Endodermal cell (in vitro differentiated cells): Measurements from ENCODE around the gene CDH4. TPM values are rescaled to one million over a fixed set of nuclear protein-coding genes. Genes with fewer than 3 reads are reported as not detected.

ENCODE experiments used
- DNase-seq: peaks from one replicate; pipeline ENCODE4 v3.0.0-alpha.2; 2017
- H3K27ac ChIP-seq: 2 replicates; pipeline ENCODE4 v1.5.1; 2013; ENCODE audit warnings: mild to moderate bottlenecking, low read depth, low read length, moderate library complexity
- H3K27me3 ChIP-seq: 2 replicates; pipeline ENCODE4 v1.6.1; 2013; ENCODE audit warnings: mild to moderate bottlenecking, low read length, moderate library complexity; ENCODE audit not compliant: insufficient read depth, control insufficient read depth, poor library complexity, severe bottlenecking
- H3K36me3 ChIP-seq: 2 replicates; pipeline ENCODE4 v1.7.0; 2013; ENCODE audit warnings: mild to moderate bottlenecking, low read length, moderate library complexity; ENCODE audit not compliant: control insufficient read depth, insufficient read depth
- H3K4me1 ChIP-seq: one replicate; pipeline ENCODE4 v1.7.0; 2013; ENCODE audit warnings: low read length; ENCODE audit not compliant: control insufficient read depth, insufficient read depth
- H3K4me3 ChIP-seq: 2 replicates; pipeline ENCODE4 v1.5.1; 2013; ENCODE audit warnings: mild to moderate bottlenecking, low read length, moderate library complexity
- H3K9ac ChIP-seq: 2 replicates; pipeline ENCODE4 v1.6.1; 2013; ENCODE audit warnings: mild to moderate bottlenecking, low read length, moderate library complexity; ENCODE audit not compliant: poor library complexity, severe bottlenecking; ENCODE audit errors: extremely low read depth
- H3K9me3 ChIP-seq: 2 replicates; pipeline ENCODE4 v1.6.1; 2013; ENCODE audit warnings: mild to moderate bottlenecking, low read length, moderate library complexity; ENCODE audit not compliant: control insufficient read depth
- H3K27ac Mint-ChIP-seq: 2 replicates; pipeline ENCODE4 v1.8.0; 2020; ENCODE audit warnings: mixed read lengths
- H3K27me3 Mint-ChIP-seq: 2 replicates; pipeline ENCODE4 v1.8.0; 2021; ENCODE audit warnings: mild to moderate bottlenecking, mixed read lengths; ENCODE audit not compliant: insufficient read depth
- H3K36me3 Mint-ChIP-seq: 2 replicates; pipeline ENCODE4 v1.8.0; 2020; ENCODE audit warnings: low read depth, mixed read lengths
- H3K4me1 Mint-ChIP-seq: 2 replicates; pipeline ENCODE4 v1.8.0; 2020; ENCODE audit warnings: mixed read lengths
- H3K4me3 Mint-ChIP-seq: 2 replicates; pipeline ENCODE4 v1.8.0; 2020; ENCODE audit warnings: mild to moderate bottlenecking, moderate library complexity, mixed read lengths
- H3K9me3 Mint-ChIP-seq: 2 replicates; pipeline ENCODE4 v1.8.0; 2020; ENCODE audit warnings: mild to moderate bottlenecking, mixed read lengths
- WGBS, 2 experiments: methylation state at CpG; one replicate each; pipeline versions ENCODE4 v1.1.5 to v1.1.7; 2013; ENCODE audit warnings: missing lambda C conversion rate in 2 of 2, mixed read lengths in 1 of 2; ENCODE audit not compliant: insufficient coverage in 1 of 2, insufficient read length in 1 of 2; 5-methylcytosine and 5-hydroxymethylcytosine counted together
- total RNA-seq, 2 donors: library from RNA; stranded (reverse); fragmentation: NEBNext Ultra II Directional in 1 of 2; extraction: Animal tissue kit (Norgen Biotek cat#: 25700) in 1 of 2; gene quantifications; 2 replicates in 1 of 2; 3 replicates in 1 of 2; pipeline ENCODE4 v1.2.1, GENCODE V29; 2021
- TF ChIP-seq, protein P1 (sequence below): fragments of 200-600 bp; sonication (generic); conservative IDR thresholded peaks from 2 replicates; pipeline ENCODE4 v1.5.0; 2021; ENCODE audit warnings: antibody characterized with exemption, mild to moderate bottlenecking

Gene CDH4
- total RNA-seq, 2 donors from 2014 or later = 1.8 to 5.8 TPM

DNA sequence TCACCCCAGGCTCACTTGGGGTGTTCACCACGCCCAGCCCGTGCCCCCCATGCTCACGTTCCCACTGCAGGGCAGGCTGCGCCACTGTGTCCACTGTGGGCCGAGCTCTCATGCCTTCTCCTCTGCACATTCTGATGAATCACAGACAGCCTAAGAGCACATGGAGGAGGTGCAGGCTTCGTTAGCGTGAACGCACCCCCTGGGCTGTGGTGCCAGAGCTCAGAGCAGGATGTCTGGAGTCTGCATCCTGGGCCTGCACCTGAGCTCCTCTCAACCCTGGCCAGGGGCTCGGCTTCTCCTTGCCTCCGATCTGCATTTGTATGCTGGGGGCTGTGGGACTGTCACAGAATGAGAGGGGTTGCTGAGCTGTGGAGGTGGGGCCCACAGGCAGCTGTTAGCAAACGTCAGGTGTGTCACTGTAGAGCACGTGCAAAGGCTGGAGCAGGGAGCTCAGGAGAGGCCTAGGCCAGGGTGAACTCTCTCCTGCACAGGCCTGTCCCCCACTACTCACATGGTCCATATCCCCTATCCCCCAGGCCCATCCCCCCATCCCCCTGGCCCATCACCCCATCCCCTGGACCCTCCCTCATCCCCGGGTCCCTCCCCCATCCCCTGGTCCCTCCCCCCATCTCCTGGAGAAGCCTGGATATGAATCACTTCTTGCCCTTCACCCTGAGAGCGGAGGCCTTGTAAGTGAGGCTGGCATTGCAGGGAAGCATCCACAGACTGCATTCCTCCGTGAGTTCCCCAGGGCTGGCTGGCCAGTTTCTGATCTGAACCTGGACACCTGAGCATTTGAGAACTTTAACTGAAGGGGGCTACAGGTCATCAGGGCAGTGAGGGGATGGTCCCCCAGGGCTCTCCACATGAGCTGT is 504.1 kb downstream of the CDH4 start:
- Histone ChIP-seq H3K9me3 (peaks cover 2% of the 10 kb centered on the region), H3K27ac (no peak overlapping the region), H3K27me3 (no peaks in the 10 kb centered on the region), H3K4me3 (no peak overlapping the region), H3K9ac (no peak overlapping the region), H3K36me3 (no peaks in the 10 kb centered on the region), H3K4me1 (no peaks in the 10 kb centered on the region)
- H3K4me3 Mint-ChIP-seq = no peak overlapping the region
- H3K27me3 Mint-ChIP-seq = peaks cover 2% of the 10 kb centered on the region
- peaks cover 8% of the 10 kb centered on the region for H3K4me1 Mint-ChIP-seq
- H3K9me3 Mint-ChIP-seq = peaks cover 8% of the 10 kb centered on the region
- H3K36me3 Mint-ChIP-seq = no peaks in the 10 kb centered on the region
- DNase-seq = no peak
- WGBS, 2 experiments = 90 to 95% methylated on average over 12 to 15 of the region's 15 CpGs
- TF ChIP-seq, protein P1, sequence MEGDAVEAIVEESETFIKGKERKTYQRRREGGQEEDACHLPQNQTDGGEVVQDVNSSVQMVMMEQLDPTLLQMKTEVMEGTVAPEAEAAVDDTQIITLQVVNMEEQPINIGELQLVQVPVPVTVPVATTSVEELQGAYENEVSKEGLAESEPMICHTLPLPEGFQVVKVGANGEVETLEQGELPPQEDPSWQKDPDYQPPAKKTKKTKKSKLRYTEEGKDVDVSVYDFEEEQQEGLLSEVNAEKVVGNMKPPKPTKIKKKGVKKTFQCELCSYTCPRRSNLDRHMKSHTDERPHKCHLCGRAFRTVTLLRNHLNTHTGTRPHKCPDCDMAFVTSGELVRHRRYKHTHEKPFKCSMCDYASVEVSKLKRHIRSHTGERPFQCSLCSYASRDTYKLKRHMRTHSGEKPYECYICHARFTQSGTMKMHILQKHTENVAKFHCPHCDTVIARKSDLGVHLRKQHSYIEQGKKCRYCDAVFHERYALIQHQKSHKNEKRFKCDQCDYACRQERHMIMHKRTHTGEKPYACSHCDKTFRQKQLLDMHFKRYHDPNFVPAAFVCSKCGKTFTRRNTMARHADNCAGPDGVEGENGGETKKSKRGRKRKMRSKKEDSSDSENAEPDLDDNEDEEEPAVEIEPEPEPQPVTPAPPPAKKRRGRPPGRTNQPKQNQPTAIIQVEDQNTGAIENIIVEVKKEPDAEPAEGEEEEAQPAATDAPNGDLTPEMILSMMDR = no peak
- H3K27ac Mint-ChIP-seq = no peak overlapping the region

GRCh38 chr20:61756966-61757677 is 505.1 kb downstream of the CDH4 start:
- Mint-ChIP-seq H3K4me1 (peaks cover 8% of the 10 kb centered on the region), H3K27ac (no peak overlapping the region), H3K36me3 (no peaks in the 10 kb centered on the region), H3K27me3 (peaks cover 4% of the 10 kb centered on the region), H3K4me3 (no peak overlapping the region), H3K9me3 (peaks cover 1% of the 10 kb centered on the region)
- Histone ChIP-seq H3K9me3 (no peaks in the 10 kb centered on the region), H3K27me3 (no peaks in the 10 kb centered on the region), H3K27ac (no peak overlapping the region), H3K4me1 (no peaks in the 10 kb centered on the region), H3K36me3 (no peaks in the 10 kb centered on the region), H3K4me3 (no peak overlapping the region), H3K9ac (no peak overlapping the region)
- no peak for DNase-seq
- 89 to 92% methylated on average over 15 to 18 of the region's 18 CpGs for WGBS, 2 experiments
- TF ChIP-seq, protein P1 = no peak

GRCh38 chr20:61757678-61758563 is 505.9 kb downstream of the CDH4 start:
- Histone ChIP-seq H3K4me3 (no peak overlapping the region), H3K27ac (no peak overlapping the region), H3K9me3 (no peaks in the 10 kb centered on the region), H3K4me1 (no peaks in the 10 kb centered on the region), H3K27me3 (no peaks in the 10 kb centered on the region), H3K9ac (no peak overlapping the region), H3K36me3 (no peaks in the 10 kb centered on the region)
- Mint-ChIP-seq H3K9me3 (no peaks in the 10 kb centered on the region), H3K4me3 (no peak overlapping the region), H3K27ac (no peak overlapping the region), H3K27me3 (peaks cover 7% of the 10 kb centered on the region), H3K4me1 (peaks cover 8% of the 10 kb centered on the region), H3K36me3 (no peaks in the 10 kb centered on the region)
- 83 to 92% methylated on average over 19 to 25 of the region's 25 CpGs for WGBS, 2 experiments
- peak; percentile 31 for DNase-seq
- TF ChIP-seq, protein P1 = no peak
